HepG2 (cell line): ENCODE measurements around the gene MTCH1. TPM values are rescaled to one million over a fixed set of nuclear protein-coding genes. Genes with fewer than 3 reads are reported as not detected.

ENCODE experiments used
- CAMTA2 ChIP-seq: sonication (generic); formaldehyde crosslinking; IDR thresholded peaks from 2 replicates; pipeline ENCODE4 v1.4.0; 2020; ENCODE audit warnings: mild to moderate bottlenecking, missing genetic modification reagents, borderline replicate concordance
- DR1 ChIP-seq: sonication (generic); formaldehyde crosslinking; IDR thresholded peaks from 2 replicates; pipeline ENCODE4 v1.8.0; 2021; ENCODE audit warnings: mild to moderate bottlenecking, missing genetic modification reagents, inconsistent platforms
- EZH2 ChIP-seq: conservative IDR thresholded peaks from 2 replicates; pipeline ENCODE4 v1.6.1; 2012; ENCODE audit warnings: mild to moderate bottlenecking, low read depth, low read length, moderate library complexity
- GTF3A ChIP-seq: sonication (generic); formaldehyde crosslinking; conservative IDR thresholded peaks from 2 replicates; pipeline ENCODE4 v1.4.0; 2020; ENCODE audit warnings: mild to moderate bottlenecking, missing genetic modification reagents
- IKZF1 ChIP-seq: fragments of 450-650 bp; IDR thresholded peaks from 2 replicates; pipeline ENCODE4 v1.7.1; 2016
- NFATC3 ChIP-seq: sonication (generic); formaldehyde crosslinking; IDR thresholded peaks from 2 replicates; pipeline ENCODE4 v1.5.1; 2020; ENCODE audit warnings: mild to moderate bottlenecking, missing genetic modification reagents
- NFE2L1 ChIP-seq: sonication (generic); formaldehyde crosslinking; IDR thresholded peaks from 2 replicates; pipeline ENCODE4 v1.4.0; 2020; ENCODE audit warnings: missing genetic modification reagents, mild to moderate bottlenecking, borderline replicate concordance
- SMYD3 ChIP-seq: sonication (generic); formaldehyde crosslinking; IDR thresholded peaks from 2 replicates; pipeline ENCODE4 v1.8.1; 2023; ENCODE audit warnings: mild to moderate bottlenecking, missing genetic modification reagents
- ZBTB38 ChIP-seq: sonication (generic); formaldehyde crosslinking; IDR thresholded peaks from 2 replicates; pipeline ENCODE4 v1.5.1; 2020; ENCODE audit warnings: mild to moderate bottlenecking, missing genetic modification reagents
- ZNF256 ChIP-seq: sonication (generic); formaldehyde crosslinking; conservative IDR thresholded peaks from 2 replicates; pipeline ENCODE4 v1.4.0; 2020; ENCODE audit warnings: missing genetic modification reagents
- ZNF432 ChIP-seq: sonication (generic); formaldehyde crosslinking; IDR thresholded peaks from 2 replicates; pipeline ENCODE4 v1.5.0; 2020; ENCODE audit warnings: missing genetic modification reagents, mild to moderate bottlenecking, borderline replicate concordance
- polyA plus RNA-seq, 8 experiments: library from polyadenylated mRNA; depleted of rRNA in 3 of 8; stranded (reverse) in 7 of 8; unstranded in 1 of 8; fragments of >200 nt; fragmentation: Illumina TruSeq in 4 of 8; extraction: Trizol in 4 of 8; gene quantifications; 2 replicates each; pipeline versions ENCODE4 v1.2.1 to v1.2.3, GENCODE V29; 2011 to 2016; ENCODE audit warnings: low read depth in 4 of 8, missing spikeins in 1 of 8, mixed read lengths in 1 of 8; ENCODE audit not compliant: insufficient read depth in 1 of 8
- total RNA-seq, 5 experiments: library from RNA; depleted of rRNA; stranded (reverse); fragments of >200 nt; fragmentation: Illumina TruSeq; extraction: Trizol; gene quantifications; 2 replicates each; pipeline ENCODE4 v1.2.3, GENCODE V29; 2016; ENCODE audit warnings: low read depth in 1 of 5
- TF ChIP-seq, protein P1 (sequence below): sonication (generic); formaldehyde crosslinking; IDR thresholded peaks from 2 replicates; pipeline ENCODE4 v1.5.0; 2020; ENCODE audit warnings: missing genetic modification reagents
- TF ChIP-seq, protein P2 (sequence below): sonication (generic); formaldehyde crosslinking; IDR thresholded peaks from 2 replicates; pipeline ENCODE4 v1.4.0; 2020; ENCODE audit warnings: missing genetic modification reagents
- TF ChIP-seq, protein P3 (sequence below): sonication (generic); formaldehyde crosslinking; conservative IDR thresholded peaks from 2 replicates; pipeline ENCODE4 v1.8.0; 2022; ENCODE audit warnings: low read depth, missing genetic modification reagents
- TF ChIP-seq, protein P4 (sequence below): sonication (generic); formaldehyde crosslinking; IDR thresholded peaks from 2 replicates; pipeline ENCODE4 v1.4.0; 2020; ENCODE audit warnings: mild to moderate bottlenecking, missing genetic modification reagents
- TF ChIP-seq, protein P5 (sequence below): sonication (generic); formaldehyde crosslinking; IDR thresholded peaks from 2 replicates; pipeline ENCODE4 v1.5.0; 2020; ENCODE audit warnings: mild to moderate bottlenecking, missing genetic modification reagents, moderate library complexity

Gene MTCH1
- total and polyA plus RNA-seq, 2 of the 13 experiments (the other 11 are each of a cell fraction or from before 2014, with no cell fraction given): 86.2 to 144 TPM

DNA sequence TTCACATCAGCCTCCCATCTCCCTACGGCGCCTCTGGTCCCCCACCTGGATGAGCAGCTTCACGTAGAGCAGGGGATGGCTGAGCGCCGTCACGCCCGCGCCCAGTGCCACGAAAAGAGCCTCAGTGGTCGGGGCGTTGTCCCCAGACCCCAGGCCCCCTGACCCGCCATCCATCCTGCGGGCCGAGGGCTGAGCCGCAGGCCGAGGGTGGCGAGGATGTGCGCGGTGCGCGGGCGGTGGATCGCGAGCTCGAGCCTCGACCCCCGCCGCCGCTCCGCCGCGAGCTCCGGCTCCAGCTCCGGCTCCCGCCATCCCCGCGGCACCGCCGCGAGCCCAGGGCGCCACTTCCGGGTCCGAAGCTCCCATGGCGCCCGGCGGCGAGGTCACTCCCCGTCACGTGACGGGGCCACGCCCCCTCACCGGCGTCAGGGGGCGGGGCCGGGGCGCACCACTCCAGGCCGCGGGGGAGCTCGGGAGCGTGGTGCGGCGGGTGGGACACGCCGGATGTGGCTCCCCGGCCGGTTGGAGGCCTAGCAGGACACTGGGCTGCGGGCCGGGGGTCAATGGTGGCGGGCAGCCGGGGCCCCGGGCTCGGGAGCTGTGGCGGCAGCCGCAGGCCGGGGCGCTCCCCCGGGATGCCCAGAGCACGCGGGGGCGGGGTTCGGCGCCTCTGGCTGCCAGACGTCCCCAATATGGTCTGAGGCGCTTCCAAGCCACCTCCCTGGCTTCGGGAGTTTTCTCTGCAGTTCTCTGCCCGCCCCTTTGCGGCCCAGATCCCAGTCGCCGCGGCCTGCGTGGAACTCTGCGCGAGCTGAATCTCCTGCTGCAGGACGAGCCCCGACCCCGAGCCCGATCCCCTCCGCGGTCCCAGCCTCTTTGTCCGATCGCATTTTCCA lies at the start of gene MTCH1 (continued):
- TF ChIP-seq, protein P1, sequence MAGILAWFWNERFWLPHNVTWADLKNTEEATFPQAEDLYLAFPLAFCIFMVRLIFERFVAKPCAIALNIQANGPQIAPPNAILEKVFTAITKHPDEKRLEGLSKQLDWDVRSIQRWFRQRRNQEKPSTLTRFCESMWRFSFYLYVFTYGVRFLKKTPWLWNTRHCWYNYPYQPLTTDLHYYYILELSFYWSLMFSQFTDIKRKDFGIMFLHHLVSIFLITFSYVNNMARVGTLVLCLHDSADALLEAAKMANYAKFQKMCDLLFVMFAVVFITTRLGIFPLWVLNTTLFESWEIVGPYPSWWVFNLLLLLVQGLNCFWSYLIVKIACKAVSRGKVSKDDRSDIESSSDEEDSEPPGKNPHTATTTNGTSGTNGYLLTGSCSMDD (CRISPR knock-in tag): no peak
- TF ChIP-seq IKZF1 (no peak), ZNF432 (CRISPR knock-in tag) (no peak; the same call in 1 of the 2 replicates), SMYD3 (CRISPR knock-in tag) (no peak), NFE2L1 (CRISPR knock-in tag) (peak; percentile 86; the same call in 1 of the 2 replicates), EZH2 (no peak), ZNF256 (no peak), NFATC3 (CRISPR knock-in tag) (no peak), ZBTB38 (CRISPR knock-in tag) (peak; percentile 59; the same call in 1 of the 2 replicates), GTF3A (CRISPR knock-in tag) (peak; percentile 48; the same call in 1 of the 2 replicates), DR1 (CRISPR knock-in tag) (peak; percentile 56; the same call in 1 of the 2 replicates), CAMTA2 (CRISPR knock-in tag) (no peak)
- TF ChIP-seq, protein P2, sequence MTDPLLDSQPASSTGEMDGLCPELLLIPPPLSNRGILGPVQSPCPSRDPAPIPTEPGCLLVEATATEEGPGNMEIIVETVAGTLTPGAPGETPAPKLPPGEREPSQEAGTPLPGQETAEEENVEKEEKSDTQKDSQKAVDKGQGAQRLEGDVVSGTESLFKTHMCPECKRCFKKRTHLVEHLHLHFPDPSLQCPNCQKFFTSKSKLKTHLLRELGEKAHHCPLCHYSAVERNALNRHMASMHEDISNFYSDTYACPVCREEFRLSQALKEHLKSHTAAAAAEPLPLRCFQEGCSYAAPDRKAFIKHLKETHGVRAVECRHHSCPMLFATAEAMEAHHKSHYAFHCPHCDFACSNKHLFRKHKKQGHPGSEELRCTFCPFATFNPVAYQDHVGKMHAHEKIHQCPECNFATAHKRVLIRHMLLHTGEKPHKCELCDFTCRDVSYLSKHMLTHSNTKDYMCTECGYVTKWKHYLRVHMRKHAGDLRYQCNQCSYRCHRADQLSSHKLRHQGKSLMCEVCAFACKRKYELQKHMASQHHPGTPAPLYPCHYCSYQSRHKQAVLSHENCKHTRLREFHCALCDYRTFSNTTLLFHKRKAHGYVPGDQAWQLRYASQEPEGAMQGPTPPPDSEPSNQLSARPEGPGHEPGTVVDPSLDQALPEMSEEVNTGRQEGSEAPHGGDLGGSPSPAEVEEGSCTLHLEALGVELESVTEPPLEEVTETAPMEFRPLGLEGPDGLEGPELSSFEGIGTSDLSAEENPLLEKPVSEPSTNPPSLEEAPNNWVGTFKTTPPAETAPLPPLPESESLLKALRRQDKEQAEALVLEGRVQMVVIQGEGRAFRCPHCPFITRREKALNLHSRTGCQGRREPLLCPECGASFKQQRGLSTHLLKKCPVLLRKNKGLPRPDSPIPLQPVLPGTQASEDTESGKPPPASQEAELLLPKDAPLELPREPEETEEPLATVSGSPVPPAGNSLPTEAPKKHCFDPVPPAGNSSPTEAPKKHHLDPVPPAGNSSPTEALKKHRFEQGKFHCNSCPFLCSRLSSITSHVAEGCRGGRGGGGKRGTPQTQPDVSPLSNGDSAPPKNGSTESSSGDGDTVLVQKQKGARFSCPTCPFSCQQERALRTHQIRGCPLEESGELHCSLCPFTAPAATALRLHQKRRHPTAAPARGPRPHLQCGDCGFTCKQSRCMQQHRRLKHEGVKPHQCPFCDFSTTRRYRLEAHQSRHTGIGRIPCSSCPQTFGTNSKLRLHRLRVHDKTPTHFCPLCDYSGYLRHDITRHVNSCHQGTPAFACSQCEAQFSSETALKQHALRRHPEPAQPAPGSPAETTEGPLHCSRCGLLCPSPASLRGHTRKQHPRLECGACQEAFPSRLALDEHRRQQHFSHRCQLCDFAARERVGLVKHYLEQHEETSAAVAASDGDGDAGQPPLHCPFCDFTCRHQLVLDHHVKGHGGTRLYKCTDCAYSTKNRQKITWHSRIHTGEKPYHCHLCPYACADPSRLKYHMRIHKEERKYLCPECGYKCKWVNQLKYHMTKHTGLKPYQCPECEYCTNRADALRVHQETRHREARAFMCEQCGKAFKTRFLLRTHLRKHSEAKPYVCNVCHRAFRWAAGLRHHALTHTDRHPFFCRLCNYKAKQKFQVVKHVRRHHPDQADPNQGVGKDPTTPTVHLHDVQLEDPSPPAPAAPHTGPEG: no peak
- TF ChIP-seq, protein P3, sequence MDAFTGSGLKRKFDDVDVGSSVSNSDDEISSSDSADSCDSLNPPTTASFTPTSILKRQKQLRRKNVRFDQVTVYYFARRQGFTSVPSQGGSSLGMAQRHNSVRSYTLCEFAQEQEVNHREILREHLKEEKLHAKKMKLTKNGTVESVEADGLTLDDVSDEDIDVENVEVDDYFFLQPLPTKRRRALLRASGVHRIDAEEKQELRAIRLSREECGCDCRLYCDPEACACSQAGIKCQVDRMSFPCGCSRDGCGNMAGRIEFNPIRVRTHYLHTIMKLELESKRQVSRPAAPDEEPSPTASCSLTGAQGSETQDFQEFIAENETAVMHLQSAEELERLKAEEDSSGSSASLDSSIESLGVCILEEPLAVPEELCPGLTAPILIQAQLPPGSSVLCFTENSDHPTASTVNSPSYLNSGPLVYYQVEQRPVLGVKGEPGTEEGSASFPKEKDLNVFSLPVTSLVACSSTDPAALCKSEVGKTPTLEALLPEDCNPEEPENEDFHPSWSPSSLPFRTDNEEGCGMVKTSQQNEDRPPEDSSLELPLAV (CRISPR knock-in tag): peak; percentile 78; the same call in 1 of the 2 replicates
- TF ChIP-seq, protein P4, sequence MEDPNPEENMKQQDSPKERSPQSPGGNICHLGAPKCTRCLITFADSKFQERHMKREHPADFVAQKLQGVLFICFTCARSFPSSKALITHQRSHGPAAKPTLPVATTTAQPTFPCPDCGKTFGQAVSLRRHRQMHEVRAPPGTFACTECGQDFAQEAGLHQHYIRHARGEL (CRISPR knock-in tag): 0 out of 2 replicates have a peak, but pooled peaks have one; percentile 55
- TF ChIP-seq, protein P5, sequence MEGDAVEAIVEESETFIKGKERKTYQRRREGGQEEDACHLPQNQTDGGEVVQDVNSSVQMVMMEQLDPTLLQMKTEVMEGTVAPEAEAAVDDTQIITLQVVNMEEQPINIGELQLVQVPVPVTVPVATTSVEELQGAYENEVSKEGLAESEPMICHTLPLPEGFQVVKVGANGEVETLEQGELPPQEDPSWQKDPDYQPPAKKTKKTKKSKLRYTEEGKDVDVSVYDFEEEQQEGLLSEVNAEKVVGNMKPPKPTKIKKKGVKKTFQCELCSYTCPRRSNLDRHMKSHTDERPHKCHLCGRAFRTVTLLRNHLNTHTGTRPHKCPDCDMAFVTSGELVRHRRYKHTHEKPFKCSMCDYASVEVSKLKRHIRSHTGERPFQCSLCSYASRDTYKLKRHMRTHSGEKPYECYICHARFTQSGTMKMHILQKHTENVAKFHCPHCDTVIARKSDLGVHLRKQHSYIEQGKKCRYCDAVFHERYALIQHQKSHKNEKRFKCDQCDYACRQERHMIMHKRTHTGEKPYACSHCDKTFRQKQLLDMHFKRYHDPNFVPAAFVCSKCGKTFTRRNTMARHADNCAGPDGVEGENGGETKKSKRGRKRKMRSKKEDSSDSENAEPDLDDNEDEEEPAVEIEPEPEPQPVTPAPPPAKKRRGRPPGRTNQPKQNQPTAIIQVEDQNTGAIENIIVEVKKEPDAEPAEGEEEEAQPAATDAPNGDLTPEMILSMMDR (CRISPR knock-in tag): no peak
